CD4-positive, alpha-beta T cell treated with Interleukin-6 at 100 ng/mL for 8 hours (primary cell): ENCODE measurements around the gene COPS8.

Source experiments
- DNase-seq: peaks from one replicate; pipeline ENCODE4 v3.0.0-alpha.2; 2020; ENCODE audit warnings: mixed read lengths, low spot score

COPS8 gene

DNA sequence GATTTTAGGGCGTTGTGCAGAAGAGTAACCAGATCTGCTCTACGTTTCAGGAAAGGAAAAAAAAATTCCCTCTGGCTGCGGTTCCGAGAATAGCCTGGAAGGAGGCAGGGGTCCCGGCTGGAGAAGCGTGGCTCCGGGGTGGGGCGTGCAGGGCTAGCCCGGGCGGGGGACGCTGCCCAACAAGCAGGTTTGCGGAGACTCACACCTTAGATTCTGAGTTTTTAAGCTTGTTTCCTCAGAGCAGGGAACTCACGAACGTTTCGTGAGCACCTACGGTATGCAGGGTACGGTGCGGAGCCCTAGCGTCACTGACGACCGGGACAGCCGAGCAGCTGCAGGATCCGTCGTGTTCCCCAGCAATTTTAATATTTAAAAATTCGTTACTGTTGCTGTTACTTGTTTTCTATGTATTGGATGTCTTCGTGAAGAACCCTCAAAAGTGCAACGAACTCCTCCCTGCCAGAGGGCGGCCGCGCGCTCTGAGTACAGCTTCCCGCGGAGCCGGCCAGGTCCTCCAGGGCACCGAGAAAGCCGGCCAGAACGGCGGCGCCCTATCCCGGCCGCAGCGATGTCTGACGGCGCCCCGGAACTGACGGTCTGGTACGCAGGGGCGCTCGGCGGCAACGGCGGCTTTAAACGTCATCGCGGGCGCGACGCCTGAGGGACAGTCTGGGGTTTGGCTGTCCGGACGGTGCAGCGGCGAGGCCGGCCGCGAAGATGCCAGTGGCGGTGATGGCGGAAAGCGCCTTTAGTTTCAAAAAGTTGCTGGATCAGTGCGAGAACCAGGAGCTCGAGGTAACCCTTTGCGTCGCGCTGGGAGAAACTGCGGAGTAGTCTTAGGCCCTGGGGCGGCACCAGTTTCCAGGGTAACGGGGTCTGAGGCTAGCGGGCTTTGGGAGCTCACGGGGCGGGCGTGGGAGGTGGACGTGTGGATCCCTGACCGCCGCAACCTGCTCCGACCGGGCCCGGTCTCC is at the start of gene COPS8:
TSS of gene COPS8 (plus strand) at position 642 of the 974 bp plus-strand sequence. CDS start at position 718, 76 bp downstream.
- DNase-seq: peak; percentile 86

GRCh38 chr2:237039301-237040031 is 46.2 kb upstream of the COPS8 start:
- no peak for DNase-seq

DNA sequence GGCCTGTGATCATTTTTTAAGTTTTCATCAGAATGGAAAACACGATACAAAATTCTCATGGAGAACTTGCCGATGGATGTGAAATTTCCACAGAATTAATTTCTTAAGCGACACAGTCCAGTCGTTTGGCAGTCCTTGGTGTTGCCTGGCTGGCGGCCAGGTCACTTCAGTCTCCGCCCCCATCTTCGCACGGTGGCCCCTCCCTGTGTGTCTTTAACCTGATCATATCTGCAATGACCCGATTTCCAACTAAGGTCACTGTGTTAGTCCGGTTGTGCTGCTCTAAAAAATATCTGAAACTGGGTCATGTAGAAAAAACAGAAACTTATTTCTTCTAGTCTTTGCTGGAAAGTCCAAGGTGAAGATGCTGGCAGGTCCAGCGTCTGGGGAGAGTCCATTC is 44.5 kb upstream of the COPS8 start:
- DNase-seq: no peak

DNA sequence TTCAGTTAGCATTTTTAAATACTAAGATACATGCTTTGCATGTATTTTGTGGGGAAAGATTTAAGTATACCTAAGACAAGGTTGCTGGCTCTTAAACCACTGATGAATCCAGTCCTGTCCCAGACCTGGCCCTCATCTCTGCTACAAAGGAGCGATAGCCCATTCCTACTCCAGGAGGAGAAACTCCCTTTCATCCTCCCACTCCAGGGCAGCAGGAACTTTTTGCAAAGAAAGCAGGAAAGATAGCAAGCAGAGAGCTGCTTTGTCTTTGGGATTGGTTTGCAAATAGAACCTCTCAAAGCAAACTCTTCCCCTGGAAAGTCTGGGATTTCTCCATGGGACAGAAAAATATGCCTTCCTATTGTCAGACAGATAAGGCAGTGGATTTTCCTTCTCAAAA is 43.6 kb upstream of the COPS8 start:
- DNase-seq: no peak

- DNase-seq: no peak
Measured at GRCh38 chr2:237043866-237044265, 41.8 kb upstream of the COPS8 start.

- no peak for DNase-seq
Measured at GRCh38 chr2:237044281-237044680, 41.4 kb upstream of the COPS8 start.

DNA sequence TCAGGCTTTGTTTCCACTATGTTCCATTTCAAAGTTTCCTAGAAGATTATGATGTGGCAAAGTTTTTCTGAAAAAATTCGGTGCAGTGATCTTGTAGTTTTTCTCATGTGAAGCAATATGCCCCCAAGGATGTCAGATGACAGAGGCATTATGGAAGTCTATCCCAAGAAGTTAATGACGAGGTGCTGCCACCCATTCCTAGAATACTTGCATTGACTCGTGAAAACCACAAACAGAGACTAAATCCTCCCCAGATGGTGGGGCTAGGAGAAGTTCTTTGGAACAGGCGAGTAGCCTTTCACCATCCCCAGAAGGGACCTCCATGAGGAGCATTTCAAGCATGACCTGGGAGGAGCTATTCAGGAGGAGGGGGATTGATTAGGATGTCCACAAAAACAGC is 40.2 kb upstream of the COPS8 start:
- no peak for DNase-seq

DNA sequence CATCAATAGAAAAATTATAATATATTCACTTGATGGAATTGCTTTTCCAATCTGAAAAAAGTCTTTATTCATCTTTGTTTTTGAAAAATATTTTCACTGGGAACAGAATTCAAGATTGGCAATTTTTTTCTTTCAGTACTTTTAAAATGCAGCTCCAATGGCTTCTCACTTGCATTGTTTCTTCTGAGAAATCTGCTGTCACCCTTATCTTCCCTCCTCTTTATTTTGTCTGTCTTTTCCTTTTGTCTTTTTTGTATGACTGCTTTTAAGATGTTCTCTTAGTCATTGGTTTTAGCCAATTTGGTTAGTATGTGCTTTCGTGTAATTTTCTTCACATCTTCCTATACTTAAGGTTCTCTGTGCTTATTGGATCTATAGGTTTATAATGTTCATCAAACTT is 37.1 kb upstream of the COPS8 start:
- no peak for DNase-seq

DNA sequence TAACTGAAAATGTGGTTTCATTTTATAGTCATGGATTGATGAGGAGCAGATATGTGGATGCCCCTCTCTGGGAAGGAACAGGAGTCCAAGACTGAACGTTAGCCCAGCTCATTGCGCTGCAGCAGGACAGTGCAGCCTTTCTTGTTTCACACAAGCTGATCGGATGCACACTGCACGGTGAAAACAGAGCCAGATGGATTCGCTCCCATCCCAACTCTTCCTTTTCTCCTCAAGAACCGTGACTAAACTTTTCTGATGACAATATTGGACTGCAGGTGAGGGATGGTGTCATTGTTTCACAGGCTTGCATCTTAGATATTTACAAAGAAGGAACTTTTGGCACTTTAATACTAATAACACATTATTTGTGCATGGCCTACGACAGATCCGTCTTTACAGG is 33.8 kb upstream of the COPS8 start:
- DNase-seq: no peak

DNA sequence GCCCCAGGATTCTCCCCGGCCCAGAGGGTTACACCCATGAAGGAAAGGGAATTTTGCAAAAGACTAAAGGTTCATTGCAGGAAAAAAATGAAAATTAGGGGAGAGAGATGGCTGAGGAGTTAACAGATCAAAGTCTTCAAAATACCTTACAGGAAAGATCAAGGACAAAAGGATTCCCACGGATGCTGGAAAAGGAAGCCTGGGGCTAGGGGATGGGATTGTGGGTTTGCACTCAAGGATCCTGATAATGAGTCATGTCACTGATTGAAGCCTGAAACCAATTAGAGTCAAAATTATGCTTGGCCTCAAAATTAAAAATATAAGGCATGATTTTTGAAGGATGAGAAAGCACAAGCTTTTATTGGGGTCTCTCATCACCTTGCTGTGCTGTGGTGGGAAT is 32.6 kb upstream of the COPS8 start:
- DNase-seq: no peak

DNA sequence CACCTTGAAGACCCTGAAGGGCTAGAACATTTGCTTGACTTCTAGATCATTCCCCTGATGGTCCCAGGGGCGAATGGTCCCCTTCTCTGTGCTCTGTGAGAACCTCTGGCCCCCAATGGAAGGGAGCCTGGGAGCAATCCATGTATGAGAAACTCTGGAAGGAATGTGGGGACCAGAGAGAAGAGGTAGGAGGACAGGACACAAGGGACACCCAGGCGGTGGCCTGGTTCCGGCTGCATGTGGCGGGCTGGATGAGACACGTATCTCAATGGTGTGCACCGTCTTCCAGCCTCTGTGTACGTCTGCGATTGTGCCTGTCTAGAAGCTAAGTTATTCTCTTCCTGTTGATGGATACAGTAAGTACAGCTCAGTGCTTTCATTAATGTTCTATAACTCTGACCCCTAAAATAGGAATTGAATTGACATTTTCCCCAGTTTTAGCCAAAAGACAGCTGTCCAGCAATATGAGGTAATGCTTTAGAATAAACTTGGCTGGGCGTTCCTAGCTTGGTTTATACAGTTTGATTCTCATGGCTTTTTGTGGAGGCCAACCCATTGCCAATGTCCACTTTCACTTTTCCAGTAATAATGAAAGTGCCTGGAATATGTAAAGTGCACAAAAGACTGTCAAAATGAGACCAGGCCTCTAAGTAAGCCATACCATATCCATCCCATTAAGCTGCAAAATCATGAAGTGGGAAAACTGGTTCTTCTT is 30.1 kb upstream of the COPS8 start:
- no peak for DNase-seq

GRCh38 chr2:237056287-237056875 is 29.3 kb upstream of the COPS8 start:
- DNase-seq: no peak

DNA sequence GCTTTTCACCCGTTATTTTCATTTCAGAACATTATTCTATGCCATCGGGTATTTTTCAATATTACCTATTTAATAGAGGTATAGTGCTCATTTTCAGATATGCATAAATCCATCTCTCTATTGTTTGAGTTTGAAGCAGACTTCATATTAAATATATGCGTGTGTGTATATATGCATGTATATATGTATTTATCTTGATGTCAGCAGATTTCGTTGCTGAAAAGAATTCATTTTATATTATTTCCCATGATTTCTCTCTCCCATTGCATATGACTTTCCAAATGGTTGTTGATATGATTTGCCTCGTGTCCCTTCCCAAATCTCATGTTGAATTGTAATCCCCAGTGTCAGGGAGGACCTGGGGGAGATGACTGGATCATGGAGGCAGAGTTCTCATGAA is 28.6 kb upstream of the COPS8 start:
- no peak for DNase-seq

GRCh38 chr2:237057893-237058300 is 27.8 kb upstream of the COPS8 start:
- no peak for DNase-seq

GRCh38 chr2:237058423-237058822 is 27.3 kb upstream of the COPS8 start:
- no peak for DNase-seq

DNA sequence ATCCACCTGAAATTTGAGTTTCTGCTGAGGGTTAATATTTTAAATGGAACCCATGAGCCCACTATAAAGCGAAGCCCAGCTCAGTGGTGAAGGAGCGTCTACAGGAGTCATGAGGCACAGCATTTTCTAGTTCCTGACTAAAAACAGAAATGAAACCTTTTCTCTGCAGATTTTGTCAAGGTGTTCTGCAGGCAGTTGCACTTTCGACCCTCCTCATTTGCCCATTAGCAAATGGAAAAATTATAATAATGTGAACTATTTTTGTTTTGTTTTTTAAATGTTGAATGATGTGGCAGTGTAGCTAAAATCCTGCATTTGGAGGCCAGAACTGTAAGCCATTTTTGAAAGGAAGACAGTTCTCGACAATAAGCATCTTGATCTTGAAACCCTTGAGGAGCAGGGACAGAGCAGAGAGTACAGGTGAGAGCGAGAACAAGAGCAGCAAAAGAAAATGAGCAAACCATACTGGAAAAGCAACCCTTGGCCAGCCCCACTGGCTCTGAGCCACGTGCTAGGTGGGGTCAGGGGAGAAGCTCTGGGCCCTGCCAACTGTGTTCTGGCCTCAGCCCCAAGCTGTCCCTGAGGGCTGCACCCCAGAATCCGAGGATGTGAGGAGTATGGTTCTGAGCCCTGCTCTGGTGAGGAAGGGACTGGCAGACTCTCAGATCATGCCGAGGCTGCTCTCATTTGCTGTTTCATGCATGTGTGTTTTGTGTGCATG is 26.4 kb upstream of the COPS8 start:
- no peak for DNase-seq

DNA sequence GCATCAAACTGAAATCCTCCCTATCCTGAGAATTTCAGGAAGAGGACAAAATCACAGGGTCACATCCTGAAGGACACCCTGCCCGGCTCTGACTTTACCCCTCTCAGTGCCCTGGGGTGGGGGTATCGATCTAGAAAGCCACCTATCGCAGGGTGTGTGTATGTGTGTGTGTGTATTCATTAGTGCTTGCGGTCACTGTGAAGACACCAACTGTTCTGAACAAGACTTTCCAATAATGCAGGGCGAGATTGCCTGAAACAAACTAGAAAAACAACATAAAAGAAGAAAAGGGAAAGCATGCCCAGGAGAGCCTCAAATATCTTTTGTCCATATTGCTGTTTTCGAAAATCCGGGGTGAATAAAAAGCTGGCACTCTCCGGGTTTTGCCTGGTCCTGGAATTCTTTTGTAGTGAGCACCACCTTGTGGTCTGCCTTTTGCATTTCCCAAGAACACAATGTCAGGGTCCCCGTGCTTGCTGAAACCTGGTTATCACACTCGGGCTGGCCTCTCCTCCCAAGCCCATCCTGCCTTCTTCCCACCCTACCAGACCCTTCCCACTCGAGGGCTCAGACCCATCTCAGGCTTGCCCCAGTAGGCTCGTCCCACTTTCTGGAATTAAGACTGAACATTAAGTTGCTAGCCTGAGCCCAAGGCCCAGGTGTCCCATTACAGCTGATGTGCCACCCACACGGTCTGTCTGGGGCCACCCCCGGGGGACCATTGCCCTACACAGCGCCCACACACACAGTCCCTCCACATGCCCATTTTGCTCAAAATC is 25.0 kb upstream of the COPS8 start:
- peak; percentile 14 for DNase-seq

DNA sequence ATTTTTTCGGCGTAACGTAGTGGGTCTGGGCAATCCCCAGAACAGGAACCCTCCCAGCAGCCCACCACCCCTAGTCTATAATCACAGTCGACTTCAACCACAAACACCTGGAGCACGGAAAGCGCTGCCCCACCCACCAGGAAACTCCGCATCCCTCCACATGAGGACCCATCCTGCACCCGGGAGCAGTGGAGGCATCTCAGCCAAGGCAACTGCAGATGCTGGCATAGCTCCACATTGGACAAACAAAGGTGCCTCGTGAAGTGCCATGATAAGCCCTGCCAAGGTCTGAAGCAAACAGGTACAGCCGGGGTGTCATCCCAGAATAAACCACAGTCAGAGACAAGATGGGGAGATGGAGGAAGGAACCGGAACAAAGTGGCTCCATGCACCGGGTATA is 24.3 kb upstream of the COPS8 start:
- no peak for DNase-seq

GRCh38 chr2:237062585-237062984 is 23.1 kb upstream of the COPS8 start:
- no peak for DNase-seq

GRCh38 chr2:237064203-237065070 is 21.3 kb upstream of the COPS8 start:
- no peak for DNase-seq
